ENCODE results near the gene CFAP251. TPM values are rescaled to one million over a fixed set of nuclear protein-coding genes. Genes with fewer than 3 reads are reported as not detected.

The CFAP251 gene
- total RNA-seq, 2 experiments from 2014 or later = 1.9 to 2.2 TPM

- Mint-ChIP-seq H3K4me3 (no peak overlapping the region), H3K9me3 (no peaks in the 10 kb centered on the region), H3K36me3 (ENCODE audit: low read depth) (no peaks in the 10 kb centered on the region), H3K4me1 (peaks cover 3% of the 10 kb centered on the region), H3K27me3 (no peaks in the 10 kb centered on the region), H3K27ac (no peak overlapping the region)
- POLR2A ChIA-PET = no interaction called here
- no peak for DNase-seq
- CTCF ChIA-PET = interaction anchor here (0.5 to 1.5 kb wide), 3 partner anchors 15 to 243 kb away, joined by 3 to 4 read pairs (median 3); partner anchors contain the start of gene CFAP251
Observed at GRCh38 chr12:121933522-121934308, 15.3 kb downstream of the CFAP251 start.

- Mint-ChIP-seq H3K27me3 (no peaks in the 10 kb centered on the region), H3K36me3 (ENCODE audit: low read depth) (no peaks in the 10 kb centered on the region), H3K9me3 (no peaks in the 10 kb centered on the region), H3K27ac (no peak overlapping the region), H3K4me3 (no peak overlapping the region), H3K4me1 (peaks cover 3% of the 10 kb centered on the region)
- DNase-seq = no peak
- CTCF ChIA-PET = interaction anchor here (0.6 to 1.5 kb wide), 2 partner anchors 15 to 243 kb away, joined by 3 to 4 read pairs; partner anchors contain the start of gene CFAP251
- POLR2A ChIA-PET = no interaction called here
Observed at GRCh38 chr12:121934309-121934664, 15.9 kb downstream of the CFAP251 start.

- Mint-ChIP-seq H3K4me3 (no peak overlapping the region), H3K27ac (no peak overlapping the region), H3K27me3 (no peaks in the 10 kb centered on the region), H3K9me3 (no peaks in the 10 kb centered on the region), H3K36me3 (ENCODE audit: low read depth) (no peaks in the 10 kb centered on the region), H3K4me1 (peaks cover 3% of the 10 kb centered on the region)
- ChIA-PET POLR2A (no interaction called here), CTCF (no interaction called here)
- DNase-seq = no peak
Observed at GRCh38 chr12:121937654-121938053, 19.3 kb downstream of the CFAP251 start.

- H3K9me3 Mint-ChIP-seq = no peaks in the 10 kb centered on the region
- ChIA-PET POLR2A (no interaction called here), CTCF (interaction anchor here (0.7 kb wide), 1 partner anchor 21 kb away, joined by 3 read pairs; the partner anchor contains the start of gene CFAP251)
- DNase-seq = no peak
- H3K36me3 Mint-ChIP-seq (ENCODE audit: low read depth) = no peaks in the 10 kb centered on the region
- no peaks in the 10 kb centered on the region for H3K27me3 Mint-ChIP-seq
- no peak overlapping the region for H3K27ac Mint-ChIP-seq
- peaks cover 3% of the 10 kb centered on the region for H3K4me1 Mint-ChIP-seq
- no peak overlapping the region for H3K4me3 Mint-ChIP-seq
Observed at GRCh38 chr12:121939186-121939585, 20.8 kb downstream of the CFAP251 start.

- ChIA-PET POLR2A (no interaction called here), CTCF (interaction anchor here (0.7 to 1.5 kb wide), 2 partner anchors 21 to 22 kb away, joined by 3 to 4 read pairs; partner anchors contain the start of gene CFAP251)
- DNase-seq = no peak
- Mint-ChIP-seq H3K4me3 (no peak overlapping the region), H3K36me3 (ENCODE audit: low read depth) (no peaks in the 10 kb centered on the region), H3K9me3 (no peaks in the 10 kb centered on the region), H3K27ac (no peak overlapping the region), H3K27me3 (no peaks in the 10 kb centered on the region), H3K4me1 (peaks cover 3% of the 10 kb centered on the region)
Observed at GRCh38 chr12:121939992-121940766, 21.8 kb downstream of the CFAP251 start.

- ChIA-PET CTCF (no interaction called here), POLR2A (no interaction called here)
- Mint-ChIP-seq H3K27me3 (no peaks in the 10 kb centered on the region), H3K4me3 (no peak overlapping the region), H3K36me3 (ENCODE audit: low read depth) (no peaks in the 10 kb centered on the region), H3K27ac (no peak overlapping the region), H3K4me1 (peaks cover 3% of the 10 kb centered on the region), H3K9me3 (no peaks in the 10 kb centered on the region)
- DNase-seq = no peak
Observed at GRCh38 chr12:121942145-121942718, 23.8 kb downstream of the CFAP251 start.

GRCh38 chr12:121943926-121944325, 25.5 kb downstream of the CFAP251 start:
- Mint-ChIP-seq H3K4me1 (no peaks in the 10 kb centered on the region), H3K27ac (no peak overlapping the region), H3K36me3 (ENCODE audit: low read depth) (no peaks in the 10 kb centered on the region), H3K9me3 (no peaks in the 10 kb centered on the region), H3K4me3 (no peak overlapping the region), H3K27me3 (no peaks in the 10 kb centered on the region)
- POLR2A ChIA-PET = no interaction called here
- DNase-seq = no peak
- CTCF ChIA-PET = no interaction called here

- no peaks in the 10 kb centered on the region for H3K9me3 Mint-ChIP-seq
Observed at GRCh38 chr12:121946313-121947025, 28.1 kb downstream of the CFAP251 start.

GRCh38 chr12:121947981-121948380, 29.6 kb downstream of the CFAP251 start:
- no peak overlapping the region for H3K27ac Mint-ChIP-seq
- ChIA-PET POLR2A (no interaction called here), CTCF (no interaction called here)
- H3K4me3 Mint-ChIP-seq = no peak overlapping the region
- peaks cover 4% of the 10 kb centered on the region for H3K27me3 Mint-ChIP-seq
- H3K4me1 Mint-ChIP-seq = no peaks in the 10 kb centered on the region
- no peaks in the 10 kb centered on the region for H3K36me3 Mint-ChIP-seq (ENCODE audit: low read depth)
- no peaks in the 10 kb centered on the region for H3K9me3 Mint-ChIP-seq
- DNase-seq = no peak

More at GRCh38 chr12:121946313-121947025, 28.1 kb downstream of the CFAP251 start:
- Mint-ChIP-seq H3K36me3 (ENCODE audit: low read depth) (no peaks in the 10 kb centered on the region), H3K4me3 (no peak overlapping the region), H3K4me1 (no peaks in the 10 kb centered on the region), H3K27me3 (no peaks in the 10 kb centered on the region), H3K27ac (no peak overlapping the region)
- ChIA-PET POLR2A (no interaction called here), CTCF (no interaction called here)
- no peak for DNase-seq

- no peak overlapping the region for H3K4me3 Mint-ChIP-seq
- H3K27ac Mint-ChIP-seq = no peak overlapping the region
- peaks cover 4% of the 10 kb centered on the region for H3K27me3 Mint-ChIP-seq
- no peaks in the 10 kb centered on the region for H3K9me3 Mint-ChIP-seq
- CTCF ChIA-PET = interaction anchor here (0.5 kb wide), 1 partner anchor 93 kb away, joined by 3 read pairs; no protein-coding TSS in a partner anchor
- POLR2A ChIA-PET = no interaction called here
- DNase-seq = no peak
- H3K36me3 Mint-ChIP-seq (ENCODE audit: low read depth) = no peaks in the 10 kb centered on the region
- no peaks in the 10 kb centered on the region for H3K4me1 Mint-ChIP-seq
Observed at GRCh38 chr12:121949648-121950397, 31.4 kb downstream of the CFAP251 start.

GRCh38 chr12:121953117-121953692, 34.8 kb downstream of the CFAP251 start:
- no peak for DNase-seq
- Mint-ChIP-seq H3K36me3 (ENCODE audit: low read depth) (no peaks in the 10 kb centered on the region), H3K4me3 (no peak overlapping the region), H3K9me3 (no peaks in the 10 kb centered on the region), H3K27me3 (peaks cover 6% of the 10 kb centered on the region), H3K27ac (no peak overlapping the region), H3K4me1 (no peaks in the 10 kb centered on the region)
- CTCF ChIA-PET = no interaction called here
- POLR2A ChIA-PET = no interaction called here

- H3K4me1 Mint-ChIP-seq = no peaks in the 10 kb centered on the region
- peaks cover 6% of the 10 kb centered on the region for H3K27me3 Mint-ChIP-seq
- no peaks in the 10 kb centered on the region for H3K36me3 Mint-ChIP-seq (ENCODE audit: low read depth)
- POLR2A ChIA-PET = no interaction called here
- no peak for DNase-seq
- H3K27ac Mint-ChIP-seq = no peak overlapping the region
- no peak overlapping the region for H3K4me3 Mint-ChIP-seq
- no peaks in the 10 kb centered on the region for H3K9me3 Mint-ChIP-seq
- CTCF ChIA-PET = no interaction called here
Observed at GRCh38 chr12:121953695-121954094, 35.3 kb downstream of the CFAP251 start.
